BE2C (cell line): ENCODE measurements around the gene CACNA1A.

Source experiments
- DNase-seq: peaks from one replicate; pipeline ENCODE4 v3.0.0-alpha.2; 2020
- H3K27me3 ChIP-seq: fragments of 250-450 bp; sonication (Bioruptor Pico); 2 replicates; pipeline ENCODE4 v1.5.1; 2020; ENCODE audit warnings: mild to moderate bottlenecking
- H3K36me3 ChIP-seq: fragments of 250-450 bp; sonication (Bioruptor Pico); 2 replicates; pipeline ENCODE4 v1.5.1; 2020; ENCODE audit warnings: mild to moderate bottlenecking
- H3K4me1 ChIP-seq: fragments of 250-450 bp; sonication (Bioruptor Pico); 2 replicates; pipeline ENCODE4 v1.5.1; 2020
- H3K4me3 ChIP-seq: 2 replicates; pipeline ENCODE4 v1.5.1; 2011; ENCODE audit warnings: low read depth, low read length
- H3K9me3 ChIP-seq: fragments of 250-450 bp; sonication (Bioruptor Pico); 2 replicates; pipeline ENCODE4 v1.5.1; 2020
- TF ChIP-seq, protein P1 (sequence below): IDR thresholded peaks from 2 replicates; pipeline ENCODE4 v1.5.1; 2012; ENCODE audit warnings: mild to moderate bottlenecking, low read depth, low read length

CACNA1A gene

DNA sequence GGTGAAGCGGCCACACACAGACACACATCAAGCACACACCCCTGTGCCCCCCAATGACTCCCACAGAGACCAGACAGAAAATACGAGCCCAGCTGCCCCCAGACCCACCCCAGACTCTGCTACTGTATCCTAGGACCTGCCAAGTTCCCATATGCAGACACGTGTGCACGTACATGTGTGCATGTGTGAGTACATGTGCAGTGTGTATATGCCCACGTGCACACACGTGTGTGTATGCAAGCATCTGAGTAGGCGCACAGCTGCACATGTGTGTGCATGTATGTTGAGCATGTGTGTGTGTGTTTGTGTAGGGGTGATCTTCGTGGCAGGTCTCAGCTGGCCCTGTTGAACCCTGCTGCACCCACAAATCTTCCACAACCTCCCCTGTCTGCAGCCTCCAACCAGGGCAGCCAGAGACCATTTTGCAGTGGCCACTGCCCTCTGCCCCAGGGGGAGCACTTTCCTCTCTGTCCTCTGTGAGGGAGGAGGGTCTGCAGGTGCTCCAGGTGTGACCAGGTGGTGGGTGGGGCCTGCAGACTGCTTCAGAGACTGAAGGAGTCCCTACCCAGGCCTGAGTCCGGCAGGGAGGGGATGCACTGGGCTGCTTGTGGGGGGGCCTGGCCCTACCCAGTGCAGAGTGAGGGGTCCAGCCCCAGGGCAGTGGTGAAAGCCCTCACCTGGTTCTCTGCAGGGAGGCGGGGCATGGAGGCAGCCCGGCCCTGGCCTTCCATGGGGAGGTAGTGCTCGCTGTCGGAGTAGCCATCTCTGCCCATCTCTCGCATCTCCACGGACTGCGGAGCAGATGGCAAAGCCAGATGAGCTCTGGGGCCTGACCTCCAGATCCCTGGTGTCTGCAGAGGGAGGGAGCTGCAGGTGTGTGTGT lies 294.6 kb downstream of the CACNA1A start:
- H3K4me1 ChIP-seq = no peaks in the 10 kb centered on the region
- H3K4me3 ChIP-seq = no peak overlapping the region
- H3K27me3 ChIP-seq = no peaks in the 10 kb centered on the region
- no peaks in the 10 kb centered on the region for H3K36me3 ChIP-seq
- H3K9me3 ChIP-seq = no peaks in the 10 kb centered on the region
- DNase-seq = no peak
- TF ChIP-seq, protein P1, sequence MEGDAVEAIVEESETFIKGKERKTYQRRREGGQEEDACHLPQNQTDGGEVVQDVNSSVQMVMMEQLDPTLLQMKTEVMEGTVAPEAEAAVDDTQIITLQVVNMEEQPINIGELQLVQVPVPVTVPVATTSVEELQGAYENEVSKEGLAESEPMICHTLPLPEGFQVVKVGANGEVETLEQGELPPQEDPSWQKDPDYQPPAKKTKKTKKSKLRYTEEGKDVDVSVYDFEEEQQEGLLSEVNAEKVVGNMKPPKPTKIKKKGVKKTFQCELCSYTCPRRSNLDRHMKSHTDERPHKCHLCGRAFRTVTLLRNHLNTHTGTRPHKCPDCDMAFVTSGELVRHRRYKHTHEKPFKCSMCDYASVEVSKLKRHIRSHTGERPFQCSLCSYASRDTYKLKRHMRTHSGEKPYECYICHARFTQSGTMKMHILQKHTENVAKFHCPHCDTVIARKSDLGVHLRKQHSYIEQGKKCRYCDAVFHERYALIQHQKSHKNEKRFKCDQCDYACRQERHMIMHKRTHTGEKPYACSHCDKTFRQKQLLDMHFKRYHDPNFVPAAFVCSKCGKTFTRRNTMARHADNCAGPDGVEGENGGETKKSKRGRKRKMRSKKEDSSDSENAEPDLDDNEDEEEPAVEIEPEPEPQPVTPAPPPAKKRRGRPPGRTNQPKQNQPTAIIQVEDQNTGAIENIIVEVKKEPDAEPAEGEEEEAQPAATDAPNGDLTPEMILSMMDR = no peak

DNA sequence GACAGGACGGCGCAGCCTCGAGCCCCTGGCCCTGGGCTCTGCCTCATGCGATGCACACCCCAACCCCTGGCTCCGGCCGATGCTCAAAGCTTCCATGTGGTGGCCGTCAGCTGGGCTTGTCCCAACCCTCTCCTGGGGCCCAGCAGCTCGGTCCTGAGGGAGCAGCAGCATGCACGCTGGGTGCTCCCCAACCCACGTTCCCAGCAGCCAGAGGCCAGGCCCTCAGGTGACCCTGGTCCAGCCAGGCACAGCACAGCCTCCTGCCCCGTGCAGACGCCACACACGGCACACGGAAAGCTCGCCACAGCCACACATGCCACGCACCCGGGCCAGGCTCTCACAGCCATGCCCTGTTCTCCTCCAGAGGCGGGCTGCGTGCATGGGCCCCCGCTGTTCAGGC lies 295.3 kb downstream of the CACNA1A start:
- Histone ChIP-seq H3K4me1 (no peaks in the 10 kb centered on the region), H3K27me3 (no peaks in the 10 kb centered on the region), H3K9me3 (no peaks in the 10 kb centered on the region), H3K4me3 (no peak overlapping the region), H3K36me3 (no peaks in the 10 kb centered on the region)
- no peak for DNase-seq
- TF ChIP-seq, protein P1 = no peak

DNA sequence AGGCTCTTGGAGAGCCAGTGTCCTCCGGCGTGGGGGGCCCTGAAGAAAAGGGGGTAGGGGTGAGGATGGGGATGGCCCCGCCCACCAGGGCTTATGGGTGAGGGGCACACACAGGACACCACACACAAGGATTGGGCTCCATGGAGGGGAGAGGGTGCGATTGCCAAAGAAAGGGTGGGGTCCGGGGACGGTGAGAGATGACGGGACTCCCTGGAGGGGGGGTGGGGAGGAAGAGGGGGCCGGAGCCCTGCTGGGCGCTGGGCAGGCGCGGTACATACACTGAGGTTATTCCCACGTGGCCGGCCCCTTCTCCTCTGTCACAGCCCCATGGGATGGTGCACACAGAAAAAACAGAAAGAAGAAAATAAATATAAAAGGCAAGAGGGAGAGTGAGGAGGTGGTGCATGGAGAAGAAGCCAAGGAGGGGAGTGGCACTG lies 295.9 kb downstream of the CACNA1A start:
- H3K36me3 ChIP-seq = no peaks in the 10 kb centered on the region
- no peak overlapping the region for H3K4me3 ChIP-seq
- TF ChIP-seq, protein P1 = no peak
- DNase-seq = no peak
- H3K4me1 ChIP-seq = no peaks in the 10 kb centered on the region
- no peaks in the 10 kb centered on the region for H3K27me3 ChIP-seq
- H3K9me3 ChIP-seq = no peaks in the 10 kb centered on the region

DNA sequence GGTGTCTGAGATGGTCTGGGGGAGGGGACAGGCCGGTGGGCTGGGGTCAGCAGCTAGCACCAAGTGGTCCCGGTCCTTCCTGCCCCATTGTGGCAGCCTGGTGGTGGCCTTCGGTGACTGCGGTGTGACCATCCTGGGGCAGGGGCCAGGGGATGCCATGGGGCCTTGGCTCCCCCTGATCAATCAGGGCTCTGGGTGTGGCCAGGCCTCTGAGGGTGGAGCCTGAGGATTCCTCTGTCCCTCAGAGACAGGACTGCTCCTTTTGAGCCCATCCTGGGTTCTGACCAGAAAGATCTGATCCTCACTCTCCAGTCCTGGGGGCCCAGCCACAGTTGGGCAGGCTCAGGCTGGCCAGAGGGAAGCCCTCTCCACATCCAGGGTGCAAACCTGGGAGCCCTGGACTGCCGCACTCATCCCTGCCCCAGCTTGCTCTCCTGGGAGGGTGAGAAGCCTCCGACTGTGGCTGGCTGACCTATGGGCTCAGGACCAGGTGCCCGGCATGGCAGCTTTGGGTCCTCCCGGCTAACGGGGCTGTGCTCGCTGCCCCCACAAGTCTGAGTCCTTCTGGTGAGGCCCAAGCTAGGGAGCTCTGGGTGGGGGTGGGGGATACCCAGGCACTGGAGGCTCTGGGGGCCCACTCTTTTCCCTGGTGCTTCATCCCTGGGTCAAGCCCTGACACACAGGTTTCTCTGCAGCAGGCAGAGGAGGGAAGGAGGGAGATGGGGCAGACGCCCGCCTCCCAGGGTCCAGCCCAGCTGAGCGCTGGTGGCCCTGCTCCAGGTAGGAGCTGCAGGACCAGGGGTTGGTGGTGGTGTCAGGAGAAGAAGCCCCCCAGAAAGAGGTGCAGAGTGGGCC lies 296.6 kb downstream of the CACNA1A start:
- Histone ChIP-seq H3K4me1 (no peaks in the 10 kb centered on the region), H3K27me3 (no peaks in the 10 kb centered on the region)
- no peak for DNase-seq

DNA sequence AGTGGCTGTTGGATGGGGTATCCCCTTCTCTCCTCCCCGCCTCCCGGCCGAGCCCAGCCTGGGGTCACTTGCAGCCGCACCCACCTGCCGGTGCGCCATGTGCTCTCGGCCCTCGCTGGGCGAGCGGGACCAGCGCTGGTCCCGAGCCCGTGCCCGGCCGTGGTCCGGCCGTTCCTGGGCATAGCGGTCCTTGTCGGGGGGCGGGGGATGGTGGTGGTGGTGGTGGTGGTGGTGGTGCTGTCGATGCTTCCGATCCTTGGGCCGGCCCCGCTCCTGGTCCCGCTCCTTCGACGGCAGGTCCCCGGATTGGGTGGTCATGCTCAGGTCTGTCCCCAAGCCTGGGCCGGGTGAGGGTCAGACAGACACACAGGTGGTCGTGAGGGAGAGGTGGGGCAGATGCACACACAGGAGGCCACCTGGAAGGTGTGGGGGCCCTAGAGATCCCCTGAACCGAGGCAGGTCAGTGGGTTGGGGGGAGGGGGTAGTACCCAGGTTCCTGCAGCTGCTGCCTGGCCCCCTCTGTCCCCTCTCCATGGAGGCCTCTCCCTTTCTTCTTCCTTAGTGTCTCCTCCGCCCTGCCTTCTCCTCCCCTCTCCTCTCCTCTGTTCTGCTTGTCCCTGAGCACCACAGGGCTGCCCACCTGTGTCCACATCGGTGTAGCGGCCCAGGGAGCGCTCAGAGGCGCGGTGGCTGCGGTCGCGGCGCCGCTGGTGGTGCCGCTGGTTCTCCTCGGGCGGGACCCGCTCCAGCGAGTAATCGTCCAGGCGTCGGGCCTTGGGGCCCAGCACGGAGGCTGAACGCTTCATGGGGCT lies 297.4 kb downstream of the CACNA1A start:
- no peak overlapping the region for H3K4me3 ChIP-seq
- DNase-seq = no peak
- H3K4me1 ChIP-seq = no peaks in the 10 kb centered on the region
- H3K9me3 ChIP-seq = no peaks in the 10 kb centered on the region
- H3K36me3 ChIP-seq = no peaks in the 10 kb centered on the region
- no peaks in the 10 kb centered on the region for H3K27me3 ChIP-seq
- TF ChIP-seq, protein P1 = no peak

More for the DNA sequence above, 296.6 kb downstream of the CACNA1A start:
- Histone ChIP-seq H3K4me3 (no peak overlapping the region), H3K36me3 (no peaks in the 10 kb centered on the region), H3K9me3 (no peaks in the 10 kb centered on the region)
- TF ChIP-seq, protein P1 = no peak
